GM19025 (cell line): ENCODE measurements around the gene ARHGAP12.
"Not testable (repeated sequence)": the region's sequence is repeated elsewhere in the genome, so short reads cannot be mapped to it uniquely, and the experiment has no call there.

ENCODE experiments used
- ATAC-seq: cut with Tn5 transposase; IDR thresholded peaks from one replicate; pipeline ENCODE4 v1.9.1; 2021; ENCODE audit warnings: mild to moderate bottlenecking, low read depth, moderate library complexity; ENCODE audit not compliant: unreplicated experiment

ARHGAP12 gene

DNA sequence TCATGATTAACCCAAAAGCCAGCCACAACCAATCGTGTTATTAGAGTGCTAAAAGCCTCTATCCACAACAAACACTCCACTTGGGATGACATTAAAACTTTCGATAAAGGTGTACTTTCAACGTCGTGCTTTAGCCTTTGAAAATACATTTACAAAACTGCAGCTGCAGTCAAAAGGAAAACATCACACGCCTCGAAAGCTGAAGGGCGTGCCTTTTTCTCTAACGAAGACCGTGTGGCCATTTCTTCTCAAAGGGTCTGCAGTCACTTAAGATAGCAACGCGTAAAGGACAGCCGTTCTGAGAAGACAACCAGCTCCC lies 1.1 kb downstream of the ARHGAP12 start:
- ATAC-seq: no peak

DNA sequence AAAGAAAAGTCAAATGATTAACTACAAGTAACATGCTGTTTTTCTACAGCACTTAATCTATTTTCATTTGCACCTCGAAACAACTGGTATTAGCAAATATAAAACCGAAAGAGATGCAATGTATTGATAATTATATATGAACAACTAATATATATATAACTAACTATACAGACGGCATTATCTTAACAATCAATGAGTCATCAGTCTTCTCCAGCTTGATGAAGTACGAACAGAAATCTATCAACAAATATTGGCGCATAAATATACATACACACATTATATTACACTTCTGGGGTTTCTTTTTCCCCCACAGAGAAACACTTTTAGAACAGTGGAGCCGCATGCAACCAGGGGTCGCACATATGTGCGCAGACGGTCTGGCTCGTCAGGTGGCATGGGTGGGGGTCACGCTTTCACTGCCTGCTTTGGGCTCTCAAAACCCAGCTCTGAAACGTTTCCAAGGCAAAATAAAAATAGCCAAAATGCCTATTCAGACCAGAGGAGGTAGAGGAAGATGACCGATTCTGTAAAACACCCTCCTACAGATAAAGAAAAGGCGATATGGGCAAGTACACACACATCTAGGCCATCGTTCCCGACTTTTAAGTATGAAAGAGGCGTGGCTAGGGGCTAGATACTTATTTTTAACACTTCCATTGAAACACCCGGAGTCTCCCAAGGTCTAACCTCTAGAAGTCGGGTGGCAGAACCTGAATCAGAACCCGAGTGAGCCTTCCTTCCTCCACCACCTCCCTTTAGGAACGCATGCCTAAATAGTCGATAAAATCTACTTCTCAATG lies 1.7 kb downstream of the ARHGAP12 start:
- no peak for ATAC-seq

DNA sequence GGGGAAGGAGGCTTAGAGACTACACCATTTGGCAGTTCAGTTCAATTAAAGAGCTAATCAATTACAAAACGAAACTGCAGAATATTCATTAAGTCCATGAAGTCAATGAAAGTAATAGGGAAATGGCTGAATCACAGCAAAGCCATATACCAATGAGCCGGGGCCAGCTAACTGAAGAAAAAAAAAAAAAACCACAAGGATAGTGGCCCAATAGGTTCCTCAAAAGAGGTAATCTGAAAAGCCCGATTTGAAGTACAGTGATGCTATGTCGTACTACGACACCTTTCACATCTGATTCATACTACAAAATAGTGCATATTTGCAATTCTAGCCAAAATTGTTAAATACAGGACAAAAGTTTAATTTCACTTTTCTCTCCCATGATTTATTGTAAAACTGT lies 2.5 kb downstream of the ARHGAP12 start:
- no peak for ATAC-seq

DNA sequence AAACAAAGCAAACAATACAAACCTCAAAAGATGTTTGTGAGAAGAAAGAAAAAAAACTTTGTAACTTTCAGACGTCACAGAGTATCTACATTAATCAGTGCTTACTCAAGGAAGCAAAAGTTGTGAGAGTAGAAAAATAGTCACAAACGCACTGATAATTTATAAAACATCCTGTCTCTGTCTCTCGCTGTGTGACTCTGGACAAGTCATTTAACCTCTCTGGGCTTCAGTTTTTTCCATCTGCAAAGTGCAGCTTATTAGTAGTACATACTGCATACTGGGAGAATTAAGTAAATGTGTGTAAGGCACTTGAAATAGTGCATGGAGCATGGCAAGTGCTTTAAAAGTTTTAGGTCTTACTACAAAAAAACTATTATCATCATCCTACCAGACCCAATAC lies 3.8 kb downstream of the ARHGAP12 start:
- ATAC-seq: no peak

DNA sequence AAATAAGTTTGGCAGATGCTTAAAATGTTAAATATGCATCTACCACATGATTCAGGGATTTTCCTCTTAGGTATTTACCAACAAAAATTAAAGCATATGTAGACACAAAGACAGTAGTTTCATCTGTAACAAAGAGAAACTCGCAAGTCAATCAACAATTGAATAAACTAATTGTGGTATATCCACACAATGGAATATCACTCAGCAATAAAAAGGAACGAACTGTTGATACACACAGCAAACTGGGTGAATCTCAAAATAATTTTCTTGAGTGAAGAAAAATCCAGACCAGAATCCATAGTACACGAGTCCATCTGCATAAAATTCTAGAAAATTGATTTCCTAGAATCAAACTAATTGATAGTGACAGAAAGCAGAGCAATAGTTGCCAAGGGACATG lies 5.2 kb downstream of the ARHGAP12 start:
- ATAC-seq: no peak

DNA sequence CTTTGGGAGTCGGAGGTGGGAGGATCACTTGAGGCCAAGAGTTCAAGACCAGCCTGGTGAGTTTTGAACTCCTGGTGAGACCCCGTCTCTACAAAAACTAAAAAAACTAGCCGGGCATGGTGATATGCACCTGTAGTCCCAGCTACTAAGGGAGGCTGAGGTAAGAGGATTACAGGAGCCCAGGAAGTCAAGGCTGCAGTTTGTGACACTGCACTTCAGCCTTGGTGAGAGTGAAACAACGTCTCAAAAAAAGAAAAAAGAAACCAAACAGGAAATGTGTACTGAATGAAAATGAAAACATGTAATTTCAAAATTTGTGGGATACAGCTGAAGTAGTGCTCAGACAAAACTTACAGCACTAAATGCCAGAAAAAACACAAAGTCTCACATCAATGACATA lies 7.6 kb downstream of the ARHGAP12 start:
- ATAC-seq: no peak

DNA sequence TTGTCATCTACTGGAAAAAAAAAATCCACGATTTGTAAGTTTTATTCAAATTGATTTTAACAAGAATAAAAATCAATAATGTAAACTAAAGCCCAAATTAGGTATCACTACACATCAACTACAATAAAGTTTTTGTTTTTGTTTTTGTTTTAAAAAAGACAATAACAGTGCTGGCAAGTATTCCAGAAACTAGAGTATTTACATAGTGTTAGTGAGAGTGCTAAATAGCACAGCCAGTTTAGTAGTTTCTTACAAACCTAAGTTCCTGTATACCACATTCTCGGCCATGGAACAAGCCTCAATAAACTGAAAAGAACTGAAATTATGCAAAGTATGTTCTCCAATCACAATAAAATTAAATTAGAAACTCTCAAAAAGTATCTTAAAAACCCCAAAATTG lies 8.1 kb downstream of the ARHGAP12 start:
- no peak for ATAC-seq

DNA sequence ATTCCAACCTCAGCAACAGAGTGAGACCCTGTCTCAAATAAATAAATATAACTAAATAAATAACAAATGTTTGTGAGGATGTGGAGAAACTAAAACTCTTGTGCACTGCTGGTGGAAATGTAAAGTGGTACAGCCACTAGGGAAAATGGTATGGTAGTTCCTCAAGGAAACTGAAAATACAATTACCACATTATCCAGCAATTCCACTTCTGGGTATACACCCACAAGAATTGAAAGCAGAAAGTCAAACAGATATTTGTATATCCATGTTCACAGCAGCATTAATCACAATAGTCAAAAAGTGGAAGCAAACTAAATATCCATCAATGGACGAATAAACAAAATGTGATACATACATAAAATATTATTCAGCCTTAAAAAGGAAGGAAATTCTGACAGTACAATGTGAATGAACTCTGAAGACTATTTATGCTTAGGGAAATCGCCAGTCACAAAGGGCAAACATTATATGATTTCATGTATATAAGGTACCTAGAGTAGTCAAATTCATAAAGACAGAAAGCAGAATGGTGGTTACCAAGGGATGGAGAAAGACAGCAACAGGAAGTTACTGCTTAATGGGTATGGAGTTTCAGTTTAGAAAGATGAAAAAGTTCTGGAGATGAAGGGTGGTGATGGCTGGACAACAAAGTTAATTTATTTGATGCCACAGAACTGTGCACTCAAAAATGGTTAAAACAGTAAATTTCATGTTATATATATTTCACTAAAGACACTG lies 9.8 kb downstream of the ARHGAP12 start:
- ATAC-seq: no peak

DNA sequence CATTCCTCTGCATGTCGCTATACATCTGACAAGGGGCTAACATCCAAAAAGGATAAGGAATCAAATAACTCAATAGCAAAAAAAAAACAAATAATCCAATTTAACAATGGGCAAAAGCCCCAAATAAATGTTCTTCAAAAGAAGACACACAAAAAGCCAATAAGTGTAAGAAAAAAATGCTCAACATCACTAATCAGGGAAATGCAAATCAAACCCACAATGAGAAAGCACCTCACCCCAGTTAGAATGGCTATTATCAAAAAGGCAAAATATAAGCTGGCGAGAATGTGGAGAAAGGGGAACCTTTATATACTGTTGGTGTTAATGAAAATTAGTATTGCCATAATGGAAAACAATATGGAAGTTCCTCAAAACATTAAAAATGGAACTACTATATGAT lies 14.3 kb downstream of the ARHGAP12 start:
- no peak for ATAC-seq

DNA sequence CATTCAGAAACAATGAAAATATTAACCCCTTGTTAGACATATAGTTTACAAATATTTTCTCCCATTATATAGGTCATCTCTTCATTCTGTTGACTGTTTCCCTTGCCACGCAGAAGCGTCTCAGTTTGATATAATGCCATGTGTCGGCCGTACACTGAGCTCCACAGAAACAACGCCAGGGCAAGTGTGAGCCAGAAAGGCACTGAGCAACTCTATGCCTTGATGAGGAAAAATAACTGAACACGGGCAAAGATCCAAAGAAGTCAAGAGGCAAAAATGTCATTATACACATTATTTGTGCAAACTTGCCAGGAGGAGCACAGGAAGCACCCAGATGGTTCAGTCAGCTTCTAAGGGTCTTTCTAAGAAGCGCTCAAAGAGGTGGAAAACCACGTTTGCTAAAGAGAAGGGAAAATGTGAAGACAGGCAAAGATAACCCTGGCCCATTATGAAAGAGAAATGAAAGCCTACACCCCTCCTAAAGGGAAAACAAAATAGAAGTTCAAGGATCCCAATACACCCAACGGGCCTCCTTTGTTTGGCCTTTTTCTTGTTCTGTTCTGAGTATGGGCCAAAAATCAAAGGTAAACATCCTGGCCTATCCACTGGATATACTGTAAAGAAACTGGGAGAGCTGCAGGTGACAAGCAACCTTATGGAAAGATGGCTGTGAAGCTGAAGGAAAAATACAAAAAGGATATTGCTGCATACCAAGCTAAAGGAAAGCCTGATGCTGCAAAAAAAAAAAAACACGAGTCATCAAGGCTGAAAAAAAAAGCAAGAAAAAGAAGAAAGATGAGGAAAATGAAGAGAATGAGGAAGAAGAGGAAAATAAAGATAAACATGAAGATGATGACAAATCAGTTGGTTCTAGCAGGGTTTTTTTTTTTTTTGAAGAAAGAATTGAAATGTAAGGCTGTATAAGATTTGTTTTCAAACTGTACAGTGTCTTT lies 15.5 kb downstream of the ARHGAP12 start:
- no peak for ATAC-seq

DNA sequence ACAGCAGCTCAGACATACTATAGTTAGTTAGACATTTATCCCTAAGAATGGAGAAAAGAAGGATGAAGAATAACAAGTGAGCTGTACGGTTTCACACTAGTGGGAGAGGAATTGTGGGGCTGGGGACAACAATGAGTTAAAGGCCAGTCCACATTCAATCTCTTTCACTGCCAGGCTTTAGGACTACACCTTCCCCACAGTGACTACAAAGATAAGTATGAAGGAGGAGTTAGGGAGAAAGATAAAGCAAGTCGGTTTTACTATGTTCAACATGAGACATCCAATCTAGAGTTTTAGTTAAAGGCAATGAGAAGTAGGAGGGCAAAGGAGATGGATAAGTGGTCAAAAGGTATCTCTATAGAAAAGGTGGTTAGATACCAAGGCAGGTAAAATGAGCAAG lies 16.3 kb downstream of the ARHGAP12 start:
- no peak for ATAC-seq

DNA sequence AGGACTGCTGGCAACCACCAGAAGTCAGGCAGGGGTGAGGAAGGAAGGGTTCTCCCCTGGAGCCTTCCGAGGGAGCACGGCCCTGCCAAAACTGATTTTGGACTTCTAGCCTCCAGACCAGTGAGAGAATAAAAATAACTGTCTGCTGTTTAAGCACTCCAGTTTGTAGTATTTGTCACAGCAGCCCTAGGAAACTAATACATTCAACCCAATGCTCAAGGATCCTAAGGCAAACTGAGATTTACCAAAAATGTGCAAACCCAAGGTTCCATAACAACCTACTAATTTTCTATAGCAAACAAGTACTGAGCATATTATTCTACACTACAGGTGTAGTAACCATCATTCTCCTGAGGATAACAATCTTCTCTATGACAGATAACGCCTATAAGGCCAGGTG lies 18.6 kb downstream of the ARHGAP12 start:
- ATAC-seq: no peak

DNA sequence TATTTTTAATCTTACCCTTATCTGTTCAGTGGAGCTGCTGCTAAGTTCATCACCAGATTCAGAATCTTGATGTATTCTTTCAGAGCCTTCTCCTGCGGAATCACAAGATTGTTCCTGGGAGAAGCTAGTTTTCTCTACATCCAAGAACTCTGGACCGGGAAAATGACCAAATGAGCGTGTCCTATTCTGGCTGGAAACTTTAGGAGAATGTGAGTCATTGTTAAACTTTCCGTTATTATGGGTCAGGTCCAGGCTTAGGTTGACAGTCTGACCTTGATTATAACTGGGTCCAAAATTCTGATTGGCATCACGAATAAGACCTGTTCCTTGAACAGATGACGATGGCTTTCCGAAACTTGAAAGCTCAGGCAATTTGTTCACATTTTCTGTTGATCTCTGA lies 20.5 kb downstream of the ARHGAP12 start:
- ATAC-seq: no peak

DNA sequence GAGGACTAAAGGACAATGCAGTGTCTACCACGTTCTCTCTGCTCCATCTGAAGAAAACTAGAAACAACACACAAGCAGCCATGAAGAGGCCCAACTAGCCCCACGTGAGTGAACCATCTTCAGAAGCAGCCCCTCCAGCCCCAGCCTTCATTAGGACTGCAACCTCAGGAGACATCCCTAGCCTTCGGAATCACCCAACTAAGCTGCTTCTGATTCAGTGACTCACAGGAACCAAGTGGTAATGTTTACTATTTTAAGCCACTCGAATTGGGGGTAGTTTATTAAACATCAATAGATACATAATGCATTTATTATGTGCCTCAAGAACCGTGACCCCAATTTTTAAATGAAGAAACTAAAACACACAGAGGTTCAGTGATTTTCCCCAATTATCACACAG lies 22.6 kb downstream of the ARHGAP12 start:
- no peak for ATAC-seq

DNA sequence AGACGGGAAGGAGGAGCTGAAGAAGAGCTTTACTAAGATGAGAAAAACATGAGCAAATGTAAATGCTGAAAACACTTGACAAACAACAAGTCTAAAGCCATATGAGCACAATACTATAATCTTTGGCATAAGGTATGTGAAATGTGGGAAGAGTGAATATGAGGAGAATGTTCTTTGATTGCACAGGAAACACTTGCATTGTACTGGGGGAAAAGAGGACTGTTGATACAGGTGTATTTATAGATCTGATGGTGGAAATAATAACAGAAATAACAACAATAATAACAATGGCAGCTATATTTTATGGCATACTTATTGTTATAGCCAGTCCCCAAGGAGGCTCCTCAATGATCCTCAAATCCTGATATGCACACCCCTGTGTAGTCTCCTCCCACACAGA lies 23.0 kb downstream of the ARHGAP12 start:
- no peak for ATAC-seq

DNA sequence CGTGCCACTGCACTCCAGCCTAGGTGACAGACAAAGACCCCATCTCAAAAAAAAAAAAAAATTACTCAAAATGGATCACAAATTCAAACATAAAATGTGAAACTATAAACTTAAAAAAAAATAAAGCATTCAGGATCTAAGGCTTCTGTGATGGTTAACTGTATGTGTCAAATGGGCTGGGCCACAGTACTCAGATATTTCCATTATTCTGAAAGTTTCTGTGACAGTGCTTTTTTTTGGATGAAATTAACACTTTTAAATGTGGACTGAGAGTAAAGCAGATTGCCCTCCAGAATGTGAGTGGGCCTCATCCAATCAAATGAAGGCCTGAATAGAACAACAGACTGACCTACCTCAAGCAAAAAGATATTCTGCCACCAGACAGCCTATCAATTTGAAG lies 26.0 kb downstream of the ARHGAP12 start:
- ATAC-seq: no peak

DNA sequence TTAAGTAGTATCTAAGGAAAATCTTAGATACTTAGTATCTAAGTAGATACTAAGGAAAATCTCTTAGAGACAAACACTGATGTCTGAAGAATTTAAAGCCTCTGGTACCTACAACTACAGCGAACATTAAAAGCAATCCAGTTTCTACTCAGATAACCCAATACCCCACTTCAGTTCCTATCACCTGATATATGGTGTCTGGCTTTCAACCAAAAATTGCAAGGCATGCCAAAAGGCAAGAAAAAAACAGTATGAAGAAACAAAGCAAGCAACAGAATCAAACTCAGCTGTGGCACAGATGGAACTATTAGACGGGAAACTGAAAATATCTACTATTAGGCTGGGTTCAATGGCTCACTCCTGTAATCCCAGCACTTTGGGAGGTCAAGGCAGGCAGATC lies 31.1 kb downstream of the ARHGAP12 start:
- no peak for ATAC-seq

DNA sequence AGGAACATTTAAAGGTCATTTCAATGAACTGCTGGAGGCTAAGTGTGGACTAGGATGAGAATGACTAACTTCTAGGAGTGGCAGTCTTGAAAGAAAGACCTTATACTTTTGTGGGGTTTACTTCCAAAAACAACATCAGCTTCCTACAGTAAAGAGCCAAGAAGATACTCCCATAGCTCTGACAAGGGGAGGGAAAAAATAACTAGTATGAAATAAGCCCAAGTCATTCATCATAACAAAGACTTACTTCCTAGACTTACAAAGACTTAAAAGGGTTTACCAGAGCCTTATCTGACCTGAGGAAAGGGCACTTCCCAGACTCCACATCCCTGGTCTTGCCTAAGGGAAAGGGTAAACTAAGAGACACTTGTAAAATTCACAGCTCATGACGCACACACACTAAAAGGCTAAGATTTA lies 31.7 kb downstream of the ARHGAP12 start:
- ATAC-seq: no peak

DNA sequence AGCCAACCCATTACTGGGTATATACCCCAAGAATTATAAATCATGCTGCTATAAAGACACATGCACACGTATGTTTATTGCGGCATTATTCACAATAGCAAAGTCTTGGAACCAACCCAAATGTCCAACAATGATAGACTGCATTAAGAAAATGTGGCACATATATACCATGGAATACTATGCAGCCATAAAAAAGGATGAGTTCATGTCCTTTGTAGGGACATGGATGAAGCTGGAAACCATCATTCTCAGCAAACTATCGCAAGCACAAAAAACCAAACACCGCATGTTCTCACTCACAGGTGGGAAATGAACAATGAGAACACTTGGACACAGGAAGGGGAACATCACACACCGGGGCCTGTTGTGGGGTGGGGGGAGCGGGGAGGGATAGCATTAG lies 32.9 kb downstream of the ARHGAP12 start:
- not testable (repeated sequence) for ATAC-seq

DNA sequence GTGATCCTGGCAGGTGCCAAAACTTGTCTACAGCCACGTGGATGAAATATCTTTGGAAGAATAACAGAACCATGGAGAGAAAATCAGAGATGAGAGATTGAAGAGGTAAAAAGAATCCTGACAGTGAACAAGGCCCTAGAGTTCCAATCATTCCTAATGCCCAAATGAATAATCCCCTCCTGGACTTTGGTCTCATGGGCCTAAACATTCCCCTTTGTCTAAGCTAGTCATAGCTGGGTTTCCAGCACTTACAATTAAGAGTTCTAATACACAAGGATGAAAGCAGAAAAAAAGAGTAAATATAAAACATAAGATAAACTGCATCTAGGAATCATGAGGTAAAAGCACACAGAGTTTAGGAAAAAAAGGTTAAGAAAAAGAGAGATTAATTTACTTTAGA lies 40.2 kb downstream of the ARHGAP12 start:
- no peak for ATAC-seq

DNA sequence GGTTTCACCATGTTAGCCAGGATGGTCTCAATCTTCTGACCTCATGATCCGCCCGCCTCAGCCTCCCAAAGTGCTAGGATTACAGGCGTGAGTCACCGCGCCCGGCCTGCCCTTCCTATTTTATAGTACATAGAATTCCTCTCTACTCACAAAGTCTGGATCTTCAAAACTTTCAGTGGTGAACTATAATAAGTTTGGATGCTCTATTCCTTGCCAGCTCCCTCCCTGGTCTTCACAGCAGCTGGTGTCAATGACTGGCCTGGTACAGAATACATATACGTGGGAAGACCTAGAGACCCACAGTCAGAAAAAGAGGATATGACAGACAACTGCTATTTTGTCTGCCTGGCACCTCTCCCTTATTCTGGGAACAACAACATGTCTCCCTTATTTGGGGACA lies 40.8 kb downstream of the ARHGAP12 start:
- no peak for ATAC-seq
